ENCODE measurements around the gene RTN4RL2. TPM values are rescaled to one million over a fixed set of nuclear protein-coding genes. Genes with fewer than 3 reads are reported as not detected.

Gene RTN4RL2
- total and polyA plus RNA-seq, 10 of the 15 experiments (the other 5 are each of a cell fraction or from before 2014, with no cell fraction given) = 0.14 to 1.1 (median 0.52) TPM; not detected in 4

DNA sequence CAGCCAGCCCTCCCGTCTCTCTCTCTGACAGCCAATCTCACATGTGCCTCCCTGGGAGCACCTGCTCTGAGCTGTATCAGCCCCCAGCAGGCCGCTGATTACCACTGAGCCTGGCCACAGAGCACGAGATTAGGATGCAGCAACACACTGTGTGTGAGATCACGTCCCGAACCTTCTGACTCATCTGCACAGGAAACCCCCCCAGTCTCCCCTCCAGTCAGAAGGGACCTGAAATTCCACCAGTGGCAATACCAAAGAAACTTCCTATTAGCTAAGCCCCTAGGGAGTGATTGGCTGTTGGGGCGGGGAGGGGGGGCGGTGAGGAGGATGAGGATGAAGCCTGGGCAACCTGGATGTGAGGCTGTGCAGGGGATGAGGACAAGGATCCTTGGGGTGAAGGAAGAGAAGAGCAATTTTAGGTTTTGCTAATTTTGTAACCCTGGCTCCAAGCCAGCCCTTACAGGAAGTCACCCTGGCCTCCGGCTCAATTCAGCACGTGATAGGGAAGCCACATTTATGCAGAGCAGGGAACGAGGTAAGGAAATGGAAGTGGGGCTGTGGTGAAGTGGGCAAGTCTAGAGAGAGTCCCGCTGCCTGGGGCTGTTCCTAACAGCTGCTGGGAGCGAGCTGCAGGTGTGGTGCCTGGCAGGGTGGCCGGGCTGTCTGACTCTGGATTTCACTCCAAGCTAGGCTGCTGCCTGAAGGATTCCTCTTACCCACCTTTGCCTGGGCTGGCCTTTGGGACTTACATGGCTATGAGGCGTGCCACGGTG lies 35.4 kb upstream of the RTN4RL2 start:
- H2AFZ ChIP-seq (ENCODE audit: control insufficient read depth, low read depth, low read length) = peak overlapping the region; percentile 9
- peak overlapping the region; percentile 88 for H3K4me3 ChIP-seq
- no peak for TF ChIP-seq ZNF622 (IDR thresholded peaks at IDR 0.05)
- TF ChIP-seq PML (IDR thresholded peaks at IDR 0.05; ENCODE audit: low read length) = peak; percentile 94
- peak; percentile 75; the same call in 1 of the 2 replicates for TF ChIP-seq NFYB (IDR thresholded peaks at IDR 0.05; ENCODE audit: insufficient read depth, low read depth, low read length)
- TF ChIP-seq TCF12 (IDR thresholded peaks at IDR 0.05; ENCODE audit: low read depth, low read length) = peak; percentile 98
- peak; percentile 89; the same call in 1 of the 2 replicates for TF ChIP-seq MTA3 (IDR thresholded peaks at IDR 0.05; ENCODE audit: borderline replicate concordance, low read length)
- no peak for TF ChIP-seq ZNF274 (IDR thresholded peaks at IDR 0.05; ENCODE audit: insufficient read depth, insufficient read length)
- no peak for TF ChIP-seq SUZ12 (IDR thresholded peaks at IDR 0.05; ENCODE audit: unreplicated experiment)
- TF ChIP-seq, protein P1, sequence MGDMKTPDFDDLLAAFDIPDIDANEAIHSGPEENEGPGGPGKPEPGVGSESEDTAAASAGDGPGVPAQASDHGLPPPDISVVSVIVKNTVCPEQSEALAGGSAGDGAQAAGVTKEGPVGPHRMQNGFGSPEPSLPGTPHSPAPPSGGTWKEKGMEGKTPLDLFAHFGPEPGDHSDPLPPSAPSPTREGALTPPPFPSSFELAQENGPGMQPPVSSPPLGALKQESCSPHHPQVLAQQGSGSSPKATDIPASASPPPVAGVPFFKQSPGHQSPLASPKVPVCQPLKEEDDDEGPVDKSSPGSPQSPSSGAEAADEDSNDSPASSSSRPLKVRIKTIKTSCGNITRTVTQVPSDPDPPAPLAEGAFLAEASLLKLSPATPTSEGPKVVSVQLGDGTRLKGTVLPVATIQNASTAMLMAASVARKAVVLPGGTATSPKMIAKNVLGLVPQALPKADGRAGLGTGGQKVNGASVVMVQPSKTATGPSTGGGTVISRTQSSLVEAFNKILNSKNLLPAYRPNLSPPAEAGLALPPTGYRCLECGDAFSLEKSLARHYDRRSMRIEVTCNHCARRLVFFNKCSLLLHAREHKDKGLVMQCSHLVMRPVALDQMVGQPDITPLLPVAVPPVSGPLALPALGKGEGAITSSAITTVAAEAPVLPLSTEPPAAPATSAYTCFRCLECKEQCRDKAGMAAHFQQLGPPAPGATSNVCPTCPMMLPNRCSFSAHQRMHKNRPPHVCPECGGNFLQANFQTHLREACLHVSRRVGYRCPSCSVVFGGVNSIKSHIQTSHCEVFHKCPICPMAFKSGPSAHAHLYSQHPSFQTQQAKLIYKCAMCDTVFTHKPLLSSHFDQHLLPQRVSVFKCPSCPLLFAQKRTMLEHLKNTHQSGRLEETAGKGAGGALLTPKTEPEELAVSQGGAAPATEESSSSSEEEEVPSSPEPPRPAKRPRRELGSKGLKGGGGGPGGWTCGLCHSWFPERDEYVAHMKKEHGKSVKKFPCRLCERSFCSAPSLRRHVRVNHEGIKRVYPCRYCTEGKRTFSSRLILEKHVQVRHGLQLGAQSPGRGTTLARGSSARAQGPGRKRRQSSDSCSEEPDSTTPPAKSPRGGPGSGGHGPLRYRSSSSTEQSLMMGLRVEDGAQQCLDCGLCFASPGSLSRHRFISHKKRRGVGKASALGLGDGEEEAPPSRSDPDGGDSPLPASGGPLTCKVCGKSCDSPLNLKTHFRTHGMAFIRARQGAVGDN (IDR thresholded peaks at IDR 0.05) = peak; percentile 97
- TF ChIP-seq, protein P2, sequence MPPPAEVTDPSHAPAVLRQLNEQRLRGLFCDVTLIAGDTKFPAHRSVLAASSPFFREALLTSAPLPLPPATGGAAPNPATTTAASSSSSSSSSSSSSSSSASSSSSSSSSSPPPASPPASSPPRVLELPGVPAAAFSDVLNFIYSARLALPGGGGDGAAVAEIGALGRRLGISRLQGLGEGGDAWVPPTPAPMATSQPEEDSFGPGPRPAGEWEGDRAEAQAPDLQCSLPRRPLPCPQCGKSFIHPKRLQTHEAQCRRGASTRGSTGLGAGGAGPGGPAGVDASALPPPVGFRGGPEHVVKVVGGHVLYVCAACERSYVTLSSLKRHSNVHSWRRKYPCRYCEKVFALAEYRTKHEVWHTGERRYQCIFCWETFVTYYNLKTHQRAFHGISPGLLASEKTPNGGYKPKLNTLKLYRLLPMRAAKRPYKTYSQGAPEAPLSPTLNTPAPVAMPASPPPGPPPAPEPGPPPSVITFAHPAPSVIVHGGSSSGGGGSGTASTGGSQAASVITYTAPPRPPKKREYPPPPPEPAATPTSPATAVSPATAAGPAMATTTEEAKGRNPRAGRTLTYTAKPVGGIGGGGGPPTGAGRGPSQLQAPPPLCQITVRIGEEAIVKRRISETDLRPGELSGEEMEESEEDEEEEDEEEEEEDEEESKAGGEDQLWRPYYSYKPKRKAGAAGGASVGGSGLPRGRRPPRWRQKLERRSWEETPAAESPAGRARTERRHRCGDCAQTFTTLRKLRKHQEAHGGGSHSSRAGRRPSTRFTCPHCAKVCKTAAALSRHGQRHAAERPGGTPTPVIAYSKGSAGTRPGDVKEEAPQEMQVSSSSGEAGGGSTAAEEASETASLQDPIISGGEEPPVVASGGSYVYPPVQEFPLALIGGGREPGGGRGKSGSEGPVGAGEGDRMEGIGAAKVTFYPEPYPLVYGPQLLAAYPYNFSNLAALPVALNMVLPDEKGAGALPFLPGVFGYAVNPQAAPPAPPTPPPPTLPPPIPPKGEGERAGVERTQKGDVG (CRISPR knock-in tag; IDR thresholded peaks at IDR 0.05) = no peak
- peak; percentile 97 for TF ChIP-seq FOXM1 (IDR thresholded peaks at IDR 0.05; ENCODE audit: low read depth, low read length)
- TF ChIP-seq, protein P3, sequence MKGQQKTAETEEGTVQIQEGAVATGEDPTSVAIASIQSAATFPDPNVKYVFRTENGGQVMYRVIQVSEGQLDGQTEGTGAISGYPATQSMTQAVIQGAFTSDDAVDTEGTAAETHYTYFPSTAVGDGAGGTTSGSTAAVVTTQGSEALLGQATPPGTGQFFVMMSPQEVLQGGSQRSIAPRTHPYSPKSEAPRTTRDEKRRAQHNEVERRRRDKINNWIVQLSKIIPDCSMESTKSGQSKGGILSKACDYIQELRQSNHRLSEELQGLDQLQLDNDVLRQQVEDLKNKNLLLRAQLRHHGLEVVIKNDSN (IDR thresholded peaks at IDR 0.05; ENCODE audit: borderline replicate concordance, extremely low read length, insufficient read depth, low read depth, low read length) = peak; percentile 81
- TF ChIP-seq ZNF207 (IDR thresholded peaks at IDR 0.05; ENCODE audit: borderline replicate concordance) = no peak

More for the DNA sequence above, 35.4 kb upstream of the RTN4RL2 start:
- Histone ChIP-seq H3K27ac (ENCODE audit: control insufficient read depth, insufficient read depth) (peak overlapping the region; percentile 97), H3K9me3 (replicated peaks; ENCODE audit: control insufficient read depth, insufficient read depth, low read length) (no peaks in the 10 kb centered on the region), H3K79me2 (ENCODE audit: control insufficient read depth, insufficient read depth, low read length) (peaks cover 68% of the 10 kb centered on the region), H3K36me3 (ENCODE audit: control insufficient read depth in 2 of 2, insufficient read depth in 2 of 2, low read length in 1 of 2) (peaks cover 12 to 24% of the 10 kb centered on the region in 2 experiments), H4K20me1 (ENCODE audit: control insufficient read depth, insufficient read depth) (peaks cover 3% of the 10 kb centered on the region; the same call in 1 of the 2 replicates), H3K4me1 (ENCODE audit: control insufficient read depth, insufficient read depth, low read length) (peaks cover 39% of the 10 kb centered on the region), H3K4me2 (ENCODE audit: control insufficient read depth, insufficient read depth) (peak overlapping the region; percentile 99), H3K9ac (ENCODE audit: control insufficient read depth, insufficient read depth, low read length) (peak overlapping the region; percentile 94), H3K27me3 (replicated peaks in 1 of 2; ENCODE audit: control insufficient read depth in 2 of 2, insufficient read depth in 2 of 2, low read length in 1 of 2) (no peaks in the 10 kb centered on the region)
- TSS peak; percentile 92 for BruUV-seq (replicated peaks)
- FAIRE-seq (peak; percentile 96), ATAC-seq (peak; percentile 88), DNase-seq (ENCODE audit: low read depth, low spot score) (peak; percentile 95)
- WGBS (ENCODE audit: insufficient coverage, insufficient replicate concordance, low lambda C conversion rate, missing lambda C conversion rate) = under 1% methylated on average over 15 of the region's 15 CpGs
- SMC1A ChIA-PET (ENCODE audit: uncharacterized antibody, unreplicated experiment) = interaction anchor here (0.6 to 1.5 kb wide), 2 partner anchors 33 to 60 kb away, joined by 3 to 4 read pairs; no protein-coding TSS in a partner anchor
- in situ Hi-C loops (cut with MboI) (no loop called here), intact Hi-C loops (cut with micrococcal nuclease; ENCODE audit: unreplicated experiment) (loop anchor here (1.0 to 5.0 kb wide), 3 partner anchors 19 to 232 kb away; partner anchors contain the start of gene CLP1)
- RAD21 ChIA-PET (ENCODE audit: unreplicated experiment) = interaction anchor here (1.5 to 3.3 kb wide), 4 partner anchors 18 to 100 kb away, joined by 5 to 21 read pairs (median 10); no protein-coding TSS in a partner anchor
- CTCF ChIA-PET = interaction anchor here (0.6 to 3.9 kb wide), 7 partner anchors 8 to 102 kb away, joined by 3 to 15 read pairs (median 4); no protein-coding TSS in a partner anchor
- POLR2A ChIA-PET = interaction anchor here (0.6 to 3.3 kb wide), 6 partner anchors 9 to 100 kb away, joined by 3 to 22 read pairs (median 9); partner anchors contain the start of gene TNKS1BP1

Measured in GM12878 (cell line).